Skeletal muscle cell (primary cell): Measurements from ENCODE around the gene NEK6.

Experiments
- DNase-seq: peaks from one replicate; pipeline ENCODE4 v3.0.0-alpha.2; 2010; ENCODE audit warnings: low read depth
- H3K4me3 ChIP-seq: 2 replicates; pipeline ENCODE4 v1.5.1; 2011; ENCODE audit warnings: low read depth, mild to moderate bottlenecking, control low read depth, low read length, moderate library complexity

Gene NEK6

DNA sequence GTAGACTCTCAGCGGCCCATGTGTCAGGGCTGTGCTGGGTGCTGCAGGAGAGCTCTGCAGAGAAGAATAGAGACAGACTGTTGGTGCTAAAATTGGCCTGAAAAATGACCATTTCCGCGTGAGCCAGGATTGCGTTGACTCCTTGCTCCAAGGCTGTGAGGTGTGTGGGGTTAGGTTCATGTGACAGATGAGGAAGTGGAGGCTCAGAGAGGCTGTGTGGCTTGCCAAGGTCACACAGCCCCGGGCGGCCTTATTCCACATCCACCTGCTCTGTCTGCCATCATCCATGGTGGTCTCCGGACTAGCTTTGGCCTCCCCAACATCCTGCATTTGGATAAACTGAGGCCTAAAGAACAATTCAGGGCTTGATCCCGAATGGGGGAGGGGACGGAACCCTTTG, 15.2 kb downstream of the NEK6 start:
- H3K4me3 ChIP-seq: no peak overlapping the region
- DNase-seq: no peak

DNA sequence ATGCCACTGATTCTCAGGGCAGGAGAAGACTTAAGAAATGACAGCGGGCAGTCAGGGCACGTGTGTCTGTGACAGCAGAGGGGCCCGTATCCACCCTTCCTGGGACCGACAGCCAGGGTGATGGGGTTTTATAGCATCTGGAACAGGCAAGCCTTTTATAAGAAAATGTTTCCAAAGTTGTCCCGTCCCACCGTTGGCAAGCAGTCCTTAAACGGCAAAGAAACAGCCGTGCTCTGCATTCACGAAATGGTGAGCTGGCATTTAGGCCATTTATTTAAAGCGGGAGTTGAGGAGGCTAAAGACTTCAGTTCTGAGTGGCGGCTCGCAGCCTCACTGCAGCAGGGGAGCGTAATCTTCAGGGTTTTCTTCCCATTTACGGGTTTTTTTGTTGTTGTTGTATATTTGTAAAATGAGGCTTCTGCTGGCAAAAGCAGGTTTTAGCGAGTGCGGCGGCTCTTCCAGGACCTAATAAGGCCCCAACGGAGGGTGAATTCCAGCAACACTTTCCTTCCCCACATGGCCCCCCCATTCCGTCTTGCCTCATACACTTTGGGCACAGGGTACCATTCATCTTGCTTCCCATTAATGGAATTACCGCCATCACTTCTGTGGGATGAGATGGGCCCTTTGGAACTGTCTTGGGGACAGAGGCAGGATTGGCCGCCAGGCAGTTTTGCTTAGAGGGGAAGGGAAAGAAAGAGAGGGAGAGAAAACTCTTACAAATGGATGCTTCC, 15.8 kb downstream of the NEK6 start:
- H3K4me3 ChIP-seq: no peak overlapping the region
- DNase-seq: no peak

DNA sequence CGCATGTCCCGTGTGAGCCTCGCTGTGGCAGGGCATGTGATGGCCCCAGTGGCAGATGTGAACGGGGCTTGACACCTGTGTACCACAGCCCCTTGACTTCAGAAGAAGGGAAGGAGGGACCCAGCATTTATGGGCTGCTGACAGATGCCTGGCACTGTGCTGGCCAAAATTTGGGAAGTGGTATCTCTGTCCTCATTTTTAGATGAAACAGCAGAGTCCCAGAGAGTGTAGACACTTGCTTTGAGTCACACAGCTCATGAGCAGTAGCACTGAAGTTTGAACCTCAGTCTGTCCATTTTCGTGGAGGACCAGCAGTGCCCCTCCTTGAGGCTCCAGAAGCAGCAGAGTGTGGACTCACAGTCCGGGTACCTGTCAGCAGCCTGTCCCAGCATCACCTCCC, 16.5 kb downstream of the NEK6 start:
- DNase-seq: no peak
- H3K4me3 ChIP-seq: no peak overlapping the region

DNA sequence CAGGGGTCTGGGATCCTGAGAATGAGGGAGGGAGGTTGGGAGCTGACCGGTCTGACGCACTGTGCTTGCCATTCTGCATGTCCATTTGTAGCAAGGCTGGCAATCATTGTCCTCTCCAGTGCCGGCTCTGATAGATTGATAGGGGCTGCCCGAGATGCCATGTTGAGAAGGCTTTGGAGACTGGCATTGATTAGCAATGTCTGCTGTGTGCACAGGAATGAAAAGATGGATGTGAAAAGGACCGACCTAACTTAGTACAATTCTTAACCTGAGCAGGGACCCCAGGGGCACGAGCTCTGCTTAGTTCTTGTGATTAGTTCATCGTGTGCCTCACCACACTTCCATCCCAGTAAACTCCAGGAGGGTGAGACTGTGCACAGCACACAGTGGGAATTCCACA, 17.0 kb downstream of the NEK6 start:
- no peak for DNase-seq
- H3K4me3 ChIP-seq: no peak overlapping the region

DNA sequence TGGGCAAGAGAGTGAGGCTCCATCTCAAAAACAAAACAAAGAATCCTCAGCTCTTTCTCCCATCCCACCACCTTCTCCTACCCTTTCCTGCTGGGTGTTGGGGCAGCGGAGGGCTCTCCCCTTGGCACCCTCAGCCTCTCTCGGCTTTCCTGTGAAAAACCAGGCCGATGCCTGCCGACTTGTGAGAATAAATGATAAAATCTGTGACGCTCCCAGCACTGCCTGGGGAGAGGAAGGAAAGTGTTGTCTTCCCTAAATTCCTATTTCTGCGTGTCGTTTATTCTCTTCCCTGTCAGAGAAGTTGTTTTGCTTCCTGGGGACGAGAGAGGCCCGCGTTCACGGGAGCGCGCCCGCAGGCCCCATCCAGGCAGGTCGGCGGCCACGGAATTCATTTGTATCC, 19.7 kb downstream of the NEK6 start:
- H3K4me3 ChIP-seq: no peak overlapping the region
- DNase-seq: no peak

DNA sequence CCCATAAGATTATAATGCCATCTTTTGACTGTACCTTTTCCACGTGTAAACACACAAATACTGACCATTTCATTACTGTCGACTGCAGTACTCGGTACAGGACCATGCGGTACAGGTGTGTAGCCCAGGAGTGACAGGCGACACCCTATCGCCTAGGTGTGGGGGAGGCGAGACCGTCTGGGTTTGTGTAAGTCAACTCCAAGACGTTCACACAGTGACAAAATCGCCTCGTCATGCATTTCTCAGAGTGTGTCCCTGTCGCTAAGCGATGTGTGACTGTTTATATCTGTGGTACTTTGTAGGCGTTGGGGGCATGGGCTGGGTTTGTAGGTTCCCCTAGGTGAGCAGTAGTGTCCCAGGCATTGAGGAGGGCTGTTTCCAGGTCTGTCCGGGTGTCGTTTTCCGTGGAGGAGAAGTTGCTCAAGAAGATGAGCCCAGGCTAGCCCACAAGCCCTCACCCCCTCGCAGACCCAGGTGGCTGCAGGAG, 20.3 kb downstream of the NEK6 start:
- no peak for DNase-seq
- H3K4me3 ChIP-seq: no peak overlapping the region

DNA sequence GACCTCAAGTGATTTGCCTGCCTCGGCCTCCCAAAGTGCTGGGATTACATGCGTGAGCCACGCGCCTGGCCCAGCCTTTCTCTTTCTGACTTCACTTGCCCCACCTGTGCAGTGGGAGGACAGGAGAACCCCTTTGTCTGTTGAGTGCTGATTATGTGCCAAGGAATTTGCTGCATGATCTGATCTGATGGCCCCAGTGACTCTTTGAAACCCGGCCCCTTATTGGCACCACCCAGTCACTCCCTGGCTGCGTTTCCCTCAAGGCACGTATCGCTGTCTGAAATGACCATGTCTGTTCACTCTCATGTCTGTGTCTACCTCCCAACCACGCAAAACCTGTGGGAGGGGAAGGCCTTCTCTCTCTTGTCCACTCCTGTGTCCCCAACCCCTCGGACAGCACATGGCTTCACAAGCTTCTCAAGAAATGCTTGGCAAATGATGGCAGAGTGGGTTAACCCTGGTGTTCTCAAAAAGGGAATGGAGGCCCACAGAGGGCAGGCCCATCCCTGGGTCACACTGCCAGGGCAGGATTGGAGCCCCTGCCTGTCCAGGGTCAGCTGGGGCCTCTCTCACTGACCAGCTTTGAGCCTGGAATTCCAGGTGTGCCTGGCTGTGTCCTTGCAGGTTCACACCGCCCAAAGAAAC, 21.9 kb downstream of the NEK6 start:
- no peak overlapping the region for H3K4me3 ChIP-seq
- no peak for DNase-seq

DNA sequence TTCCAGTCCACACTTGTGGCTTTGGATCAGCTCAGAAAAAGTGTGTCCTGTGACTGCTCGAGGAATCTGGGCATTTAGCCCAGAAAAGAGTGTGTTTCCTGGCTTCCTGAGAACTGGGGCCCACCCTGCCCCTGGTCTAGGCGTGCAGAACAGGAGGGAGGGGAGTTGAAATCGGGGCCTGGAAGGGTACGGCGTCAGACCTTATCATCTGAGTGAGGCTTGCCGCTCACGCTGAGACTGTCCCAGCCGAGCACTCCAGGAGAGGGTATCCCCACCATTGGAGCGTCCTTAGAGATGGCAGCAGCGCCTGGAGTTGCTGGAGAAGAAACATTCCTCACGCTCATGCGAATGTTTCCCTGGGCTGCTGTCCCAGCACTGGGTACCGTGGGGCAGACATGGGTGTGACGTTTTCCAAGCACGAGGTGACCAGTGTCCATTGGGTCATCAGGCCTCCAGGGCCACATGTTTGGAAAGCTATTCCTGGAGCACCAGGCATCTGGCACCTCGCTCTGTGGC, 22.5 kb downstream of the NEK6 start:
- no peak for DNase-seq
- no peak overlapping the region for H3K4me3 ChIP-seq

DNA sequence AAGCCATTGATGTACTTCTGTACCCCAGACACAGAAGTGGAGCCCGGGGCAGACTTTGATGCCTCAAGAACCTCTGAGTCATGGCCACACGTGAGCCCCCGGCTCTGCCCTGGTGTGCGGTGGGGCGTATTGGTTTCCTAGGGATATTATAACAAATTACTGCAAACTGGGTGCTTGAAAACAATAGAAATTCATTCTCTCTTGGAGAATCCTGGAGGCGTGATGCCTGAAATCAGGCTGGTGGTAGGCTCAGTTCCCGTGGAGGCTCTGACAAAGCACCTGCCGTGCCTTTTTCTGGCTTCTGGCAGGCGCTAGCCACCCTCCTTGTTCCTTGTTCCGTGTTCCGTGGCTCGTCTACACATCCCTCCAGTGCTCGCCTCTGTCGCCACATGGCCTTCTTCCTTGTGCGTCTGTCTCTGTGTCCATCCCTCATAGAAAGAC, 24.2 kb downstream of the NEK6 start:
- no peak for DNase-seq
- H3K4me3 ChIP-seq: no peak overlapping the region

DNA sequence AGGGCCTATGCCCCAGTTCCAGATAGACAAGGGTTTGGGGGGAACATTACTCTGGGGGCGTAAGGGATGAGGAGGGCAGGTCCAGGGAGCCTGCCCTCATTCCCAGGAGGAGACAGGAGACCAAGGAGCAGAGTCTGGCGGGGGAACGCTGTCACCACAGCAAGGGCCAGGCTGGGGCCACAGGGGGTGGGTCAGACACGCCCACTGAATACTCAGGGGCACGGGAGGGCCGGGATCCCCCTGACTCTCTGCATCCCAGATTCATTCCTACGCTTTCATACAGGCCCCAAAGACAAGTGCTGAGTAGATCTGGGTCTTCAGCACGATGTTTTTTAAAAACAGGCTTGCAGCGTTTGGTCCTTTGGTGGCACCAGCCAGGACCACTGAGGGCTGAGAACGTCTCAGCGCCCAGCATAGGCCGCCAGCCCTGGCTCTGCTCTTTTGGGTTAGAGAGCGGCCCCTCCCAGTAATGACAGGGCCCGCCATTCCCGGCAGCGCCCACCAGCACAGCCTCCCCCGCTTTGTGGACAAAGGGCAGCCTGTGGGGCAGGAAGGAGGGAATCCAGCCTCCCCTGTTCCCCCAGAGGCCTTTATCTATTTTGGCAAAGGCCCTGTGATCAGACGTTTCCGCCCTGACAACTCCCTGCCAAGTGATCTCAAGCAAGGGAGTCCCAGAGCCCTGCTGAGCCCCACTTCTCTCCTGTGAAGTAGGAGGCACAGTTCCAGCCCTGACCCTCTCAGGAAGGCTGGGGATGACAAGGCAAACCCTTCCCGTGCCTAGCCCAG, 24.9 kb downstream of the NEK6 start:
- no peak overlapping the region for H3K4me3 ChIP-seq
- no peak for DNase-seq

DNA sequence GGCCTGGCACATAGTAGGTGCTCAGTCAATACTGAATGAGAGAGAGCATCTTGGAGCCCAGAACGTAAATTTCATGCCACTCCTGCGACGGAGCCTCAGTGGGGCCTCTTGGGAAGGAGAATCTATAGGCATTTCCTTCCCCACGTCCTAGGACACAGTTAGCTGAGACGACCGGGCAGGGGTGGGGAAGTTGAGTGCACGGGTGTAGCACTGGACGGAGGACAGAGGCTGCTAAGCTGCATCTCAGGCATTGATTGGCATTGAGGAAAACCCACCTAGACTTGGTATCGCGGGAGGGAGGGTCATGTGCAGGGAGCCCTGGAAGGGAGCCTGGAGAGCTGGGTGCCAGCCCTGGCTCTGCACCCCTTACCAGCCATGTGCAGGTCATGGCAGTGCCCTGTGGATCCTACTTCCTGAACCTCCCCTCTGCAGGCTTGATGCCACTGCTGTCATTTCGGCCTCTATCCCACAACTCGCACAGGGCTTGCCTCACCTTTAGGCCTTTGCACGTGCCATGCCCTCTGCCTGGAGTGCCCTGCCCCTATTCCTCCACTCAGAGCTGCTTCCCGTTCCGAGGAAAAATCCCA, 25.6 kb downstream of the NEK6 start:
- DNase-seq: no peak
- no peak overlapping the region for H3K4me3 ChIP-seq

DNA sequence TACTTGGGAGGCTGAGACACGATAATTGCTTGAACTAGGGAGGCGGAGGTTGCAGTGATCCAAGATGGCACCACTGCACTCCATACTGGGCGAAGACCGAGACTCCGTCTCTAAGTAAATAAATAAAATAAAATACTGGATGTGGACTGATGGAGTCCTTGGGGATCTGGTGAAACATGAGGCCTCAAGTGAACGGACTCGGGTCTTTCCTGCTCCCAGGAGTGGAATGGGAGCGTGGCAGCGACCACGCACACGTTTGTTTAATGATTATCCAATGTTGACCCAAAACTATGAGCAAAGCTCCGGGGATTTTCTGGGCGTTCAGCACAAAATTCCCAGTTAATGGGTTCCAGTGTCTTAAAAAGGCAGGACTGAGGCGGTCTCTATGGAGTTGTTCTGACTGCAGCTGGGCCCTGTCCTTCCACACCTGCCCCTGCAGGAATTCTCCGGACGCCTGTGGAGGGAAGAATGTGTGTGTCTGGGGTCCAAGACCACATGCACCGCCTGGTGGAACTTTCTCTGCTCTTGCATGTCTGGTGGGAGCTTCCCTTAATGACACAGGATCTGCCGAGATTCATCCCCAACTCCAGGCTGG, 26.6 kb downstream of the NEK6 start:
- no peak for DNase-seq
- no peak overlapping the region for H3K4me3 ChIP-seq

DNA sequence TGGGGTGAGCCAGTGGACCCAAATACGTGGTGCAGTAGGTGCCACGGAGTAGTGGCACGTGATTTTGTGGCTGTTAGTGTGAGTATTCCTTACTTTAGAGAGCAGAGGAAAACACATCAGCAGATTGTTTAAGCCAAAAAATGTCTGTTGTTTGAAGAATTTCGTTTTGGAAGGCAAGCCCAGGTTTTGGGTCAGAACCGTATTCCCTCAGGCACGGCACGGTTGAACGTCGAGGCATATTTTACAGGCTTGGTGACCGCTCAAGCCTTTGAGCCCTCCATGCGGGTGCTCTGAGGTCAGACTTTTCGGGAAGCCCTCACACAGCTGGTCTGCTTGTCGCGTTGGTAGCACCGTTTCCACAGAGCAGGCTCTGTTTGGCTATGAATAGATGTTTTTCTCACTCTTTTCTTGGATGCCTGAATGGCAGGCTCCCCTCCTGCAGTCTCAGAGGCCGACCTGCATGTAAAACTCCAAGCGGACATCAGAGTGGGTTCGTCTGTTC, 27.2 kb downstream of the NEK6 start:
- DNase-seq: no peak

DNA sequence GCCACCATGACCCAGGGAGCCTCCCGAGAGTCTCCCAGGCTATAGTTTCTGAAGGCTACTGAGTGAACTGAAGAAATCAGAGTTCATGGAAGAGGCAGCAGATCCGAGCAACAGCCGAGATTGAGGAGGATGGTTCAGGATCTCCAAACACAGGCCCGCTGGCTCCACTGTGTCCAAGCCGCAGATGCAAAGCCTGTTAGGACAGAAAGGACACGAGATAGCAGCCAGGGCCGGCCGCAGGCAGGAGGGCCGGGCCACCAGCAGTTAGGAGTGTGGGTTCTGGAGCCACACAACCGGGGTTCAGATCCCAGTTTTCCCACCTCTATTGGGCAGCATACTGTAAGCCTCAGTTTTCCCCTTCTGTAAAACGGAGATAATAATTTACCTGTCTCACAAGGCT, 27.7 kb downstream of the NEK6 start:
- no peak overlapping the region for H3K4me3 ChIP-seq
- no peak for DNase-seq

More for the DNA sequence above, 27.2 kb downstream of the NEK6 start:
- no peak overlapping the region for H3K4me3 ChIP-seq

DNA sequence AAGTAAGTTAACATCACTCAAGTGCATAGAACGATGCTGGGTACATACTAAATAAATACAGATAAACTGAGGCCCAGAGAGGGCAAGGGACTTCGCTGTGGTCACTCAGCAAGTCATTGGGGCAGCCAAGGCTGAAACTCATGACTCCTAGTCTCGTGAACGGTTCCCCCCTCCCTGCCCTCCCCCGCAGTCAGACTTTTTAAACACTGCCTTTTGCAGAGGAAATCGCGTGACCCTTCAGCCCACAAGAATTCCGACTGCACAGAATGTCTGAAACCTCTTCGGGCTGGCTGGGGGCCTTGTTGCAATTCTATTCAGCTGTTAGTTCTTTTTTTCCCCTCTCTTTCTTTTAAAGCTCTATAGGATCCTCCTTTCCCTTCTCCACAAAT, 28.1 kb downstream of the NEK6 start:
- peak; percentile 91 for DNase-seq
- H3K4me3 ChIP-seq: no peak overlapping the region

DNA sequence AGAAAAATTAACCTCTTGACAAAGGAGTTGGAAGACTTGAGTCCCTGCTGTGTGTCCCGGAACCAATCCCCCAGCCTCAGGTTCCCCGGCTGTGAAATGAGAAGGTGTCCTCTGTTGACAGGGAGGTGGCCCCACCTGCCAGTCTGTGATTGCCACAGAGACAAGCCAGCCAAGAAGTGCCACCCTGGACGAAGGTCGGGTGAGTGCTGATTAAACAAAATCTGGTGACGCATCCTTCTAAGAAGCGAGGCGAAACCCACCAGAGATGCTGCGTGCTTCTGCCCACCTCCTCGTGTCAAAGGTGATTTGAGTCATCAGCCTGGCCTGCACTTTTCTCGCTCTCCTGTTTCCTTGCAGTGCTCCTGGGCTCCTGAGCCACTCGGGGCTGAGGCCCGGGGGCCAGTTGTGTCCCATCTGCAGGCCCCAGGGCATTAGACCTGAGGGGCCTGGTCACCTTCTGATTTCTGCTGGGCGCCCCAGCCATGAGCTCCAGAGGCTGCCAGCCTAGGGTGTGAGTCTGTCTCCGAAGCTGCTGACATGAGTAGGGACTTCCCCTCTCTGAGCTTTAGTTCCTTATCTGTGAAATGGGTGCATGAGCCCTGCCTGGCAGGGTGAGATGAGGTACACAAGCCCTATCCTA, 28.7 kb downstream of the NEK6 start:
- H3K4me3 ChIP-seq: no peak overlapping the region
- DNase-seq: peak; percentile 80

DNA sequence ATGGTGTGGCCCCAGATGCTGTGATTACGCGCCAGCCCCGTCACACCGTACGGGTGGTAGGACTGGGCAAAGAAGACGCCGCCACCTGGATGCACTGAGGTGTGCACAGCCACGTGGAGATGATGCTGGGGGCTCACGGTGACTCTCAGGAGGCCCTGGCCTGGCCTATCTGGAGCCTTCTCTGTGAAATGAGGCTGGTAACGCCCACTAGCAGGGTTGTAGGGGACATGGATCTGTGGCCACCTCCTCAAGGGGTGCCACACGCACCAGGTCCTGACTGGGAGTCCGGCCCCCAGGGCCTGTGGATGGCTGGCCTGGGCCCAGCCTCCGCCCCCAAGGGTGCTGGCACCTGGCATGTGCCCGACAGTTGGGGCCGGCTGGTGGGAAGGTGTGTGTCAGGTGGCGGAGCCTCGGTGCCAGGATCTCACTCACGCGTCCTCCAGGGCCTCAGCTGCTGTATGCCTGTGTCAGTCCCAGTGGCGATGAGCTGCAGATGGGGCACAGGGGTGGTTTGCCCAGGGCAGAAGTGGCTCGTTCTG, 32.4 kb downstream of the NEK6 start:
- no peak overlapping the region for H3K4me3 ChIP-seq
- no peak for DNase-seq

DNA sequence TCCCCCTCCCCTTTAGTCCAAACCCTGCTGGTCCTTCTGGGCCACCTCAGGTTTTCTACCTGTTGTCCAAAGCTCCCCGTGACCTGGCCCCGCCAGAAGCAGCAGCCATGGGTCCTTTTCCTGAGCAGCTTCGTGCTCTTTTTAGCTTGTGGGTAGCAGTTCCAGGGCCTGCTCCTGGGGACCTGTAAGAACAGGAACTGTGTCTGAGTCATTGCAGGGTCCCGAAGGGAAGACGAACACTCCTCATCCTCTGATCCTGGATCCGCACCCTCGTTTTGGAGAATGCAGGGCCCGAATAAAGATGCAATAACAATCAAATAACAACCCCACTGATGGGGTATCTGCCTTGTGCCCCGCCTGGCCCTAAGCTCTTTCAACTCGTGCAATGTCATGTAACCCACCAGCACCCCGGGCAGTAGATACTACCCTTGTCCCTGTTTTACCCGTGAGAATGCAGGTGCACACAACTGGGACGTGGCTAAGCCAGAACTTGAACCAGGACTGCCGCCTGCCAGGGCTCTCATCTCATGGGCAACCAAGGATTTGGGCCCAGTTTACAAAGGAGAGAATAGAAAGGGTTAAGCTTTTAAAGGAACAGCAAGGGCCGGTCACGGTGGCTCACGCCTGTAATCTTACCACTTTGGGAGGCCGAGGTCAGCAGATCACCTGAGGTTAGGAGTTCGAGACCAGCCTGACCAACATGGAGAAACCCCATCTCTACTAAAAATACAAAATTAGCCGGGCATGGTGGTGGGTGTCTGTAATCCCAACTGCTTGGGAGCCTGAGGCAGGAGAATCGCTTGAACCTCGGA, 33.2 kb downstream of the NEK6 start:
- no peak for DNase-seq
- no peak overlapping the region for H3K4me3 ChIP-seq
